ENCODE measurements around the gene TMEM87B.

GRCh38 chr2:112061840-112062239, 6.8 kb downstream of the TMEM87B start:
- no peak for TF ChIP-seq CTCF (IDR thresholded peaks at IDR 0.05)
- TF ChIP-seq POLR2A (IDR thresholded peaks at IDR 0.05), result no peak
- no peak for TF ChIP-seq EP300 (IDR thresholded peaks at IDR 0.05)

Data from tibial nerve (tissue), 4 donors.